SK-N-MC (cell line): ENCODE measurements around the gene GLG1.

ENCODE experiments used
- EZH2 ChIP-seq: fragments of 200-600 bp; sonication (generic); IDR thresholded peaks from one replicate; pipeline ENCODE4 v1.6.1; 2017; ENCODE audit warnings: antibody characterized with exemption
- POLR2AphosphoS5 ChIP-seq: IDR thresholded peaks from 2 replicates; pipeline ENCODE4 v1.6.1; 2012; ENCODE audit warnings: mild to moderate bottlenecking, low read depth, low read length, borderline replicate concordance

DNA sequence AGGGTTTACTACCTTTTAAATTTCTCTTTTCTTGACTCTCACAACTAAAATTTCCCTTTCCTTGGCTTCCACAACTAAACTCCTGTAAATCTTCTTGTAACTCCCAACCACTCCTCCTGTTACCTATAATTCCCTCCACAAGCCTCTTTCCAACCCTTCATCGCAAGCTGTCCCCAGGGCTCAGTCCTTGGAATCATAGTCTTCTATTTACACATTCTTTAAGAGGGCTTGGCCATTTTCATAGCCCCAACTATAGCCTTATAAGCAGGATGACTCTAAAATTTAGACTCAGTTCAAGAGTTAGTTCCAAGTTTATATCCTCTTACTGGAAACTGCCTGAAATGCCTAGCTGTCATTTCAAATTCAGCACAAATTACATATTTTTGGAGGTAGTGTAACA lies 23.9 kb downstream of the GLG1 start:
- TF ChIP-seq EZH2: no peak
- no peak for TF ChIP-seq POLR2AphosphoS5
